CD14-positive monocyte (primary cell): ENCODE results near the gene ORAI2. TPM values are rescaled to one million over a fixed set of nuclear protein-coding genes. Genes with fewer than 3 reads are reported as not detected.

Source experiments
- polyA plus RNA-seq, 3 donors: library from polyadenylated mRNA; depleted of rRNA in 1 of 3; unstranded in 2 of 3; stranded (reverse) in 1 of 3; fragments of 300-500 nt in 2 of 3; fragments of >200 nt in 1 of 3; fragmentation: Illumina TruSeq in 2 of 3; gene quantifications; 1 replicate in 2 of 3; 2 replicates in 1 of 3; pipeline ENCODE4 v1.2.3, GENCODE V29; 2012 to 2021
- small RNA-seq: library from RNA; depleted of rRNA; stranded (forward); fragments of <200 nt; gene quantifications from one replicate; pipeline ENCODE3, GENCODE V24; 2012; ENCODE audit warnings: low read depth; ENCODE audit not compliant: insufficient read length

ORAI2 gene
- polyA plus RNA-seq, 3 donors: 27.5 to 50.0 (median 38.2) TPM

Small RNA genes lying within 50 kb of the gene (small RNA-seq; reads per million reads assigned to genes)
- gene MIR548O: not detected

Other genes with a start within 250 kb of the ORAI2 start
- gene SH2B2, start 146.7 kb upstream of the ORAI2 start, polyA plus RNA-seq: 10 to 100 TPM in 1 of 3 donors, 1 to 10 TPM in 2; 3.8 to 26.3 (median 4.7) TPM
- gene SPDYE6, start 77.1 kb upstream of the ORAI2 start, polyA plus RNA-seq: under 1 TPM in 2 of 3 donors, not detected in 1; 0.12 to 0.29 TPM
- gene PRKRIP1, start 37.2 kb upstream of the ORAI2 start, polyA plus RNA-seq: 10 to 100 TPM in 1 of 3 donors, 1 to 10 TPM in 2; 6.6 to 27.0 (median 7.4) TPM
- 10 to 100 TPM in 1 of 3 donors, 1 to 10 TPM in 2; 2.9 to 11.8 (median 9.7) TPM for gene ALKBH4, start 31.3 kb downstream of the ORAI2 start, polyA plus RNA-seq
- 10 to 100 TPM in 1 of 3 donors, 1 to 10 TPM in 2; 5.4 to 10.7 (median 6.1) TPM for gene LRWD1, start 31.4 kb downstream of the ORAI2 start, polyA plus RNA-seq
- 100 to 1,000 TPM in 1 of 3 donors, 10 to 100 TPM in 2; 65.7 to 104 (median 85.0) TPM for gene POLR2J, start 45.3 kb downstream of the ORAI2 start, polyA plus RNA-seq
- 10 to 100 TPM in 2 of 3 donors, 1 to 10 TPM in 1; 6.3 to 24.1 (median 20.1) TPM for gene RASA4B, start 84.2 kb downstream of the ORAI2 start, polyA plus RNA-seq
- 10 to 100 TPM in 1 of 3 donors, under 1 TPM in 2; 0.30 to 94.8 (median 0.39) TPM for gene UPK3BL2, start 110.1 kb downstream of the ORAI2 start, polyA plus RNA-seq
- not detected for gene SPDYE2, start 117.7 kb downstream of the ORAI2 start, polyA plus RNA-seq
- gene POLR2J3, start 139.0 kb downstream of the ORAI2 start, polyA plus RNA-seq: 100 to 1,000 TPM in 1 of 3 donors, 10 to 100 TPM in 2; 24.4 to 133 (median 24.9) TPM
- gene RASA4, start 183.2 kb downstream of the ORAI2 start, polyA plus RNA-seq: 10 to 100 TPM; 13.9 to 64.5 (median 18.6) TPM
- gene UPK3BL1, start 209.2 kb downstream of the ORAI2 start, polyA plus RNA-seq: 100 to 1,000 TPM in 1 of 3 donors, 10 to 100 TPM in 2; 19.6 to 101 (median 21.6) TPM
- gene SPDYE2B, start 216.7 kb downstream of the ORAI2 start, polyA plus RNA-seq: not detected
- 1 to 10 TPM; 1.1 to 5.5 (median 1.2) TPM for gene POLR2J2, start 238.1 kb downstream of the ORAI2 start, polyA plus RNA-seq